CD4-positive, alpha-beta T cell treated with Interferon gamma for 1 hour (primary cell): ENCODE measurements around the gene SYK.
"Not testable (repeated sequence)": the region's sequence is repeated elsewhere in the genome, so short reads cannot be mapped to it uniquely, and the experiment has no call there.

ENCODE experiments used
- DNase-seq: peaks from one replicate; pipeline ENCODE4 v3.0.0-alpha.2; 2020

SYK gene

GRCh38 chr9:90801241-90801972, at the start of gene SYK:
TSS of gene SYK (plus strand) at chr9:90801819. CDS start at chr9:90843899, 42,080 bp downstream.
- peak; percentile 68 for DNase-seq

GRCh38 chr9:90755514-90756371, 45.9 kb upstream of the SYK start:
- peak; percentile 74 for DNase-seq

GRCh38 chr9:90760577-90760976, 41.0 kb upstream of the SYK start:
- not testable (repeated sequence) for DNase-seq

GRCh38 chr9:90766731-90767130, 34.9 kb upstream of the SYK start:
- no peak for DNase-seq

- DNase-seq: no peak
Measured at GRCh38 chr9:90767523-90768100, 34.0 kb upstream of the SYK start.

GRCh38 chr9:90770182-90770738, 31.4 kb upstream of the SYK start:
- DNase-seq: peak; percentile 14

- no peak for DNase-seq
Measured at GRCh38 chr9:90770927-90771326, 30.7 kb upstream of the SYK start.

- no peak for DNase-seq
Measured at GRCh38 chr9:90772386-90772785, 29.2 kb upstream of the SYK start.

GRCh38 chr9:90773617-90774016, 28.0 kb upstream of the SYK start:
- peak; percentile 12 for DNase-seq

- no peak for DNase-seq
Measured at GRCh38 chr9:90774071-90774470, 27.5 kb upstream of the SYK start.

- peak; percentile 58 for DNase-seq
Measured at GRCh38 chr9:90774682-90775081, 26.9 kb upstream of the SYK start.

- no peak for DNase-seq
Measured at GRCh38 chr9:90775657-90776056, 26.0 kb upstream of the SYK start.

GRCh38 chr9:90778746-90779145, 22.9 kb upstream of the SYK start:
- no peak for DNase-seq

- no peak for DNase-seq
Measured at GRCh38 chr9:90783552-90783951, 18.1 kb upstream of the SYK start.

- DNase-seq: no peak
Measured at GRCh38 chr9:90783964-90784363, 17.7 kb upstream of the SYK start.

GRCh38 chr9:90787771-90788460, 13.7 kb upstream of the SYK start:
- DNase-seq: no peak

- DNase-seq: not testable (repeated sequence)
Measured at GRCh38 chr9:90788527-90788926, 13.1 kb upstream of the SYK start.

- DNase-seq: no peak
Measured at GRCh38 chr9:90789408-90789807, 12.2 kb upstream of the SYK start.

GRCh38 chr9:90789862-90790261, 11.8 kb upstream of the SYK start:
- no peak for DNase-seq

- not testable (repeated sequence) for DNase-seq
Measured at GRCh38 chr9:90793024-90793423, 8.6 kb upstream of the SYK start.

GRCh38 chr9:90793729-90794128, 7.9 kb upstream of the SYK start:
- no peak for DNase-seq

GRCh38 chr9:90795084-90795483, 6.5 kb upstream of the SYK start:
- DNase-seq: no peak

- DNase-seq: no peak
Measured at GRCh38 chr9:90795871-90796317, 5.7 kb upstream of the SYK start.
